HepG2 (cell line): ENCODE results near the gene STIM2. TPM values are rescaled to one million over a fixed set of nuclear protein-coding genes. Genes with fewer than 3 reads are reported as not detected.

ENCODE experiments used
- ATAC-seq: fragments of 200-7000 bp; cut with Tn5 transposase; 3 replicates; pipeline ENCODE4 v1.9.1; 2020; ENCODE audit warnings: mild to moderate bottlenecking, moderate library complexity
- BruUV-seq: library from RNA; stranded (reverse); fragments of 400-500 nt; replicated peaks from 2 replicates; lab custom pipeline; 2021; lab: Mats Ljungman, UMichigan
- CTCF ChIA-PET: fragments of 300-600 bp; formaldehyde crosslinking; extraction: SDS; loops from one replicate; lab custom pipeline; 2021; ENCODE audit warnings: low total read pairs, inconsistent platforms, low intra/inter-chr PET ratio; lab: Yijun Ruan, JAX
- POLR2A ChIA-PET: fragments of 350-600 bp; sonication (Branson Sonifier 250); formaldehyde crosslinking; loops from one replicate; lab custom pipeline; 2020; ENCODE audit warnings: antibody characterized with exemption, inconsistent platforms; lab: Yijun Ruan, JAX
- DNase-seq: peaks from one replicate; pipeline ENCODE4 v3.0.0-alpha.2; 2015; ENCODE audit warnings: low spot score
- FAIRE-seq: peaks from 3 replicates; lab custom pipeline; 2011; peaks lifted over from hg19 to GRCh38; lab: Jason Lieb, UNC
- H2AFZ ChIP-seq: one replicate; pipeline ENCODE4 v1.6.1; 2011; ENCODE audit warnings: low read length, inconsistent platforms
- H3K27ac ChIP-seq: fragments of 300-600 bp; 3 replicates; pipeline ENCODE4 v1.8.0; 2011; ENCODE audit warnings: mixed run types, mild to moderate bottlenecking, mixed read lengths, low read length, inconsistent platforms; ENCODE audit not compliant: insufficient read depth; ENCODE audit errors: extremely low read length
- H3K27me3 ChIP-seq, 2 experiments: fragments of 200-600 bp in 1 of 2; 2 replicates in 1 of 2; 3 replicates in 1 of 2; pipeline versions ENCODE4 v1.6.0 to v1.8.0; 2011; ENCODE audit warnings: low read length in 2 of 2, mild to moderate bottlenecking in 2 of 2, moderate library complexity in 2 of 2, inconsistent platforms in 1 of 2; ENCODE audit not compliant: insufficient read depth in 2 of 2, control insufficient read depth in 1 of 2
- H3K36me3 ChIP-seq, 2 experiments: fragments of 200-600 bp in 1 of 2; replicated peaks in 1 of 2; 2 replicates in 1 of 2; 3 replicates in 1 of 2; pipeline versions ENCODE4 v1.5.1 to v1.8.0; 2011; ENCODE audit warnings: low read length in 2 of 2, inconsistent platforms in 1 of 2; ENCODE audit not compliant: insufficient read depth in 2 of 2, control insufficient read depth in 1 of 2
- H3K4me1 ChIP-seq: 2 replicates; pipeline ENCODE4 v1.5.1; 2012; ENCODE audit warnings: low read length, inconsistent platforms; ENCODE audit not compliant: insufficient read depth
- H3K4me2 ChIP-seq: 2 replicates; pipeline ENCODE4 v1.6.0; 2011; ENCODE audit warnings: low read depth, low read length, inconsistent platforms
- H3K4me3 ChIP-seq, 3 experiments: fragments of 200-600 bp in 1 of 3; sonication (generic), shearing (Covaris generic) in 1 of 3; replicated peaks in 1 of 3; 2 replicates each; pipeline ENCODE4 v1.5.1; 2011 to 2016; ENCODE audit warnings: low read length in 3 of 3, inconsistent platforms in 2 of 3, low read depth in 2 of 3, mild to moderate bottlenecking in 2 of 3, control low read depth in 1 of 3, mixed read lengths in 1 of 3; ENCODE audit not compliant: insufficient read depth in 1 of 3
- H3K79me2 ChIP-seq: one replicate; pipeline ENCODE4 v1.6.1; 2011; ENCODE audit warnings: low read length, inconsistent platforms; ENCODE audit not compliant: insufficient read depth
- H3K9ac ChIP-seq: 2 replicates; pipeline ENCODE4 v1.6.0; 2011; ENCODE audit warnings: mild to moderate bottlenecking, low read depth, low read length, inconsistent platforms; ENCODE audit not compliant: insufficient read depth
- H3K9me3 ChIP-seq: 2 replicates; pipeline ENCODE4 v1.5.1; 2012; ENCODE audit warnings: mild to moderate bottlenecking, low read length
- H4K20me1 ChIP-seq: 2 replicates; pipeline ENCODE4 v1.6.0; 2011; ENCODE audit warnings: inconsistent platforms, mild to moderate bottlenecking, low read length, moderate library complexity; ENCODE audit not compliant: insufficient read depth
- CCDC6 ChIP-seq: sonication (generic); formaldehyde crosslinking; IDR thresholded peaks from 2 replicates; pipeline ENCODE4 v1.8.1; 2022; ENCODE audit warnings: mild to moderate bottlenecking, missing genetic modification reagents, moderate library complexity
- CEBPG ChIP-seq: IDR thresholded peaks from 2 replicates; pipeline ENCODE4 v1.6.1; 2016
- ELF1 ChIP-seq: sonication (generic); formaldehyde crosslinking; IDR thresholded peaks from 2 replicates; pipeline ENCODE4 v1.4.0; 2020; ENCODE audit warnings: missing genetic modification reagents
- KDM2A ChIP-seq: sonication (generic); formaldehyde crosslinking; IDR thresholded peaks from 2 replicates; pipeline ENCODE4 v1.4.0; 2020; ENCODE audit warnings: low read depth, missing genetic modification reagents, borderline replicate concordance
- NFKBIZ ChIP-seq: IDR thresholded peaks from 2 replicates; pipeline ENCODE4 v1.6.1; 2018; ENCODE audit warnings: missing genetic modification reagents, missing compliant biosample characterization
- SP4 ChIP-seq: sonication (generic); formaldehyde crosslinking; IDR thresholded peaks from 2 replicates; pipeline ENCODE4 v1.8.1; 2023; ENCODE audit warnings: mild to moderate bottlenecking, missing genetic modification reagents
- TEAD3 ChIP-seq: optimal IDR thresholded peaks from 2 replicates; pipeline ENCODE3; 2016; ENCODE audit warnings: borderline replicate concordance
- ZBTB49 ChIP-seq: sonication (generic); formaldehyde crosslinking; IDR thresholded peaks from 2 replicates; pipeline ENCODE4 v1.4.0; 2020; ENCODE audit warnings: missing genetic modification reagents, borderline replicate concordance
- ZBTB8A ChIP-seq: sonication (generic); formaldehyde crosslinking; IDR thresholded peaks from 2 replicates; pipeline ENCODE4 v1.4.0; 2020; ENCODE audit warnings: mild to moderate bottlenecking, low read depth, missing genetic modification reagents, borderline replicate concordance
- ZNF350 ChIP-seq: sonication (generic); formaldehyde crosslinking; IDR thresholded peaks from 2 replicates; pipeline ENCODE4 v1.4.0; 2020; ENCODE audit warnings: mild to moderate bottlenecking, low read depth, missing genetic modification reagents, borderline replicate concordance
- ZNF777 ChIP-seq: sonication (generic); formaldehyde crosslinking; IDR thresholded peaks from 2 replicates; pipeline ENCODE4 v1.4.0; 2020; ENCODE audit warnings: missing genetic modification reagents
- ZNF879 ChIP-seq: sonication (generic); formaldehyde crosslinking; IDR thresholded peaks from 2 replicates; pipeline ENCODE4 v1.8.1; 2023; ENCODE audit warnings: missing genetic modification reagents
- WGBS: methylation state at CpG from one replicate; pipeline ENCODE4 v1.1.6; 2017; ENCODE audit warnings: low lambda C conversion rate; 5-methylcytosine and 5-hydroxymethylcytosine counted together
- in situ Hi-C: cut with HindIII; loops from 2 replicates; pipeline ENCODE4 v1.10.0; 2017; ENCODE audit warnings: low pct_unique_long_range_greater_than_20kb; ENCODE audit not compliant: extremely low pct_ligation_motif_present
- intact Hi-C: fragments of 100-400 bp; cut with micrococcal nuclease; formaldehyde crosslinking; loops from one replicate; pipeline ENCODE4 v1.10.0; 2022; ENCODE audit not compliant: unreplicated experiment
- polyA plus RNA-seq, 8 experiments: library from polyadenylated mRNA; depleted of rRNA in 3 of 8; stranded (reverse) in 7 of 8; unstranded in 1 of 8; fragments of >200 nt; fragmentation: Illumina TruSeq in 4 of 8; extraction: Trizol in 4 of 8; gene quantifications; 2 replicates each; pipeline versions ENCODE4 v1.2.1 to v1.2.3, GENCODE V29; 2011 to 2016; ENCODE audit warnings: low read depth in 4 of 8, missing spikeins in 1 of 8, mixed read lengths in 1 of 8; ENCODE audit not compliant: insufficient read depth in 1 of 8
- total RNA-seq, 5 experiments: library from RNA; depleted of rRNA; stranded (reverse); fragments of >200 nt; fragmentation: Illumina TruSeq; extraction: Trizol; gene quantifications; 2 replicates each; pipeline ENCODE4 v1.2.3, GENCODE V29; 2016; ENCODE audit warnings: low read depth in 1 of 5

Gene STIM2
- total and polyA plus RNA-seq, 2 of the 13 experiments (the other 11 are each of a cell fraction or from before 2014, with no cell fraction given) = 19.3 to 19.4 TPM

- TF ChIP-seq ZNF777 (no peak), NFKBIZ (CRISPR knock-in tag) (no peak), ZBTB8A (CRISPR knock-in tag) (no peak), ZNF350 (CRISPR knock-in tag) (no peak), ZNF879 (CRISPR knock-in tag) (no peak), ZBTB49 (CRISPR knock-in tag) (no peak)
- TF ChIP-seq, all 625 proteins: peak for 0
These were observed 130.4 kb downstream of the STIM2 start (continued) for GRCh38 chr4:26991057-26991456.

- no peaks in the 10 kb centered on the region for H3K9me3 ChIP-seq
- TF ChIP-seq CCDC6 (CRISPR knock-in tag) (no peak), SP4 (no peak), ELF1 (CRISPR knock-in tag) (no peak), TEAD3 (CRISPR knock-in tag) (no peak), CEBPG (CRISPR knock-in tag) (no peak), KDM2A (CRISPR knock-in tag) (no peak)
- TF ChIP-seq, all 625 proteins: peak for 0
- Histone ChIP-seq H4K20me1 (no peaks in the 10 kb centered on the region), H3K27ac (no peak overlapping the region), H3K9ac (no peak overlapping the region), H3K27me3 (no peaks in the 10 kb centered on the region), H3K4me1 (0 out of 2 replicates have a peak, but pooled peaks cover under 1% of the 10 kb centered on the region), H3K79me2 (no peaks in the 10 kb centered on the region), H3K4me3 (no peak overlapping the region), H2AFZ (no peak overlapping the region), H3K4me2 (no peak overlapping the region), H3K36me3 (0 out of 5 replicates have a peak, but pooled peaks cover 0 to 3% of the 10 kb centered on the region in 2 experiments)
- DNase-seq (no peak), FAIRE-seq (no peak), ATAC-seq (no peak)
- WGBS = 96% methylated on average over 3 of the region's 3 CpGs
- in situ Hi-C loops = no loop called here
- ChIA-PET CTCF (no interaction called here), POLR2A (no interaction called here)
- intact Hi-C loops = no loop called here
- no TSS peak for BruUV-seq
These were observed 132.2 kb downstream of the STIM2 start for GRCh38 chr4:26992657-26993361.
